GM20000 (cell line): ENCODE measurements around the gene FDXR.

Experiments
- DNase-seq: peaks from one replicate; pipeline ENCODE4 v3.0.0; 2012; ENCODE audit warnings: low spot score
- TF ChIP-seq, protein P1 (sequence below): IDR thresholded peaks from 2 replicates; pipeline ENCODE4 v1.5.1; 2012; ENCODE audit warnings: mild to moderate bottlenecking, control low read depth; ENCODE audit errors: extremely low read depth, missing control alignments

FDXR gene

DNA sequence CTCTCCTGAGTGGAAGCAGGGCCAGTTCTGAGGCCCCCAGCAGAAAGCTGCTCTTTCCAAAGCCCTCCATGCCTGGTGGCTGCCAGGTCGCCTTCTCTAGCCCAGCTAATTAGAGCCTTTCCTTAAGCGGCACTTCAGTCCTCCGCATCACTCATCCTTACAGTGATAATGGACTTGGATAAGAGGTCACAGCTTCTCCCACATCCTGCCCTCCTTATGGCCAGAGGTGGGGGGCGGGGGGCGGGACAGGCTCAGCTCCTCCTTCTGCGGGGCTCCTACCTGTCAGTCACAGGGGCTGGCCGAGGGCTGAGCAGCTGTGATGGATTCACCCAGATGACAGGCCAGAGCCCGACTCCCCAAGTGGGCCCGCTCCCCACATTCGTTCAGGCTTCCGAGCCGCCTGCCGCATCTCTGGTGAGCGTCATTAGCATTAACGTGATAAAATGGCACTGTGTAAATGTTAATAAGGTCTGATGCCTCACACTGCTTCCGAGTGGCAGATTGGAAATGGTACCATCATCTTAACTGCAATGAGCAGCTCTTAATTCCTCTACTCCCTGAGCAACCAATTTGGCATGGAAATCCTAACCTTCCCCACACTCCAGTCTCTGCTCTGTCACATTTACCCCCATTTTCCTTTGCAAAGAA is 54.4 kb downstream of the FDXR start:
- TF ChIP-seq, protein P1, sequence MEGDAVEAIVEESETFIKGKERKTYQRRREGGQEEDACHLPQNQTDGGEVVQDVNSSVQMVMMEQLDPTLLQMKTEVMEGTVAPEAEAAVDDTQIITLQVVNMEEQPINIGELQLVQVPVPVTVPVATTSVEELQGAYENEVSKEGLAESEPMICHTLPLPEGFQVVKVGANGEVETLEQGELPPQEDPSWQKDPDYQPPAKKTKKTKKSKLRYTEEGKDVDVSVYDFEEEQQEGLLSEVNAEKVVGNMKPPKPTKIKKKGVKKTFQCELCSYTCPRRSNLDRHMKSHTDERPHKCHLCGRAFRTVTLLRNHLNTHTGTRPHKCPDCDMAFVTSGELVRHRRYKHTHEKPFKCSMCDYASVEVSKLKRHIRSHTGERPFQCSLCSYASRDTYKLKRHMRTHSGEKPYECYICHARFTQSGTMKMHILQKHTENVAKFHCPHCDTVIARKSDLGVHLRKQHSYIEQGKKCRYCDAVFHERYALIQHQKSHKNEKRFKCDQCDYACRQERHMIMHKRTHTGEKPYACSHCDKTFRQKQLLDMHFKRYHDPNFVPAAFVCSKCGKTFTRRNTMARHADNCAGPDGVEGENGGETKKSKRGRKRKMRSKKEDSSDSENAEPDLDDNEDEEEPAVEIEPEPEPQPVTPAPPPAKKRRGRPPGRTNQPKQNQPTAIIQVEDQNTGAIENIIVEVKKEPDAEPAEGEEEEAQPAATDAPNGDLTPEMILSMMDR, result no peak

DNA sequence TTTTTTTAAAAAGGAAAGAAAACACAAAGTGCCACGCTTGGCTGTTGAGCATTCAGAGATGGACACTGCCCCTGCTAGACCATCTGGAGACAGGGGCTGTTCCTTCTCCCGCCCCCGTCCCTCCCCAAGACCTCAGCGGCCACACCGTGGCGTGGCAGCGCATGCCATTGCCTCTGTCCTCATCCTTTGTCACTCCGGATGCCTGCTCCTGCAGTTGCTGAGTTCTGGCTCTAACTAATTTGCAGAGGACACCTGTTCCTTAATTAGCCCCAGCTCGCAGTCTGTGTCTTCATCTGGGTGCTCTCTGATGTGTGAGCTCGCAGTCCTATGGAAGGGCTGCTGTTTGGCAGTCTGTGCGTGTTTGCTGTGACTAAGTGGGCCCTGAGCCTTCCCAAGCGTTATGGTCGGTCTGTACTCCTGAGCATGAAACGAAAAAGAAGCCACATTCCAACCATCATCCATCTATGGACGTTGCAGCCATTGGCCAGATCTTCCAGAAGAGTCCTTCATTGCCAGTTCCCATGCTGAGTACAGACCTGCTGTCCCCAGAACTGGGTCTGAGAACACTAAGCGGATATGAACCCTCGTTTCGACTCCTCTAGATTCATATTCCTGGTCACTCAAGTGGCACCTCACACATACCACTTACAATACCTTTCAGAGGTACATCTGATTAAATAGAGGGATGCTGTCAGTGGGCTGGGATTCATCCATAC is 55.7 kb downstream of the FDXR start:
- DNase-seq, result no peak
- TF ChIP-seq, protein P1, result no peak

More for the DNA sequence above, 54.4 kb downstream of the FDXR start:
- DNase-seq, result no peak

DNA sequence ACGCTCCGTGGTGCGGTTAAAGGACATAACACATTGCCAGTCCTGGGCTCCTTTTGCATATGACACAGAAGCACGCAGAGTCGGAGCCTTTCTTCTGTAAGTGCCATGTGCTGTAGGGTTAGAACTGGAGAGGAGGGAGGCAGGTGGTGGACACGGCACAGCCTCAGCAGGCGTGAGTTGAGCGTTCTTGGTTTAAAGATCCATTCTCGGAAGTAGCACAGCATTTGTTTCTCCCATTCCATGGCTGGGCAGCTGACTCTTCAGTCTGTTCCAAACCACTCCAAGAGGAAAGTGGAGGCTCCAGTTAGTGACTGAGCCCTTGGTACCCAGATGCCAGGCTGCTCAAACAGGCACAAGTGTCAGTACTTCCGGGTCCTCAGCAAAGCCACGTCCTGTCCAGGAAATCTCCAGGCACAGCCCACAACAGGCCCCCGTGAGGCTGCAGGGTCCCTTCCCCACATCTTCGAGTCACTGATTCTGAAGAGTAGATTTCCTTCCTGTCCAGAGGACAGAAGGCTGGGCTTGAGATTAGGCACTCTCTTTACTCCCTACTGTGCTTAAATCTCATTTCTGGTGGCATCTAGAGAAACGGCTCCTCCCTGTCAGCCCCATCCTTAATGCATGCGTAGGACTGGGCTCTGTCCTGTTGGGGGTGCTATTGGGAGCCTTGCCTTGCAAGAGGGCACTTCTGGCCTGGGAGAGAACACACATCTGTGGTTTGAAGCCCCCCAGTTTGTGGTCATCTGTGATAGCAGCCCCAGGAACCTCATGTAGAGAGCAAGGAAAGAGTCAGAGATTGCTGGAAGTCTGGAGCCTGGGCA is 57.0 kb downstream of the FDXR start:
- TF ChIP-seq, protein P1, result no peak
- DNase-seq, result no peak

DNA sequence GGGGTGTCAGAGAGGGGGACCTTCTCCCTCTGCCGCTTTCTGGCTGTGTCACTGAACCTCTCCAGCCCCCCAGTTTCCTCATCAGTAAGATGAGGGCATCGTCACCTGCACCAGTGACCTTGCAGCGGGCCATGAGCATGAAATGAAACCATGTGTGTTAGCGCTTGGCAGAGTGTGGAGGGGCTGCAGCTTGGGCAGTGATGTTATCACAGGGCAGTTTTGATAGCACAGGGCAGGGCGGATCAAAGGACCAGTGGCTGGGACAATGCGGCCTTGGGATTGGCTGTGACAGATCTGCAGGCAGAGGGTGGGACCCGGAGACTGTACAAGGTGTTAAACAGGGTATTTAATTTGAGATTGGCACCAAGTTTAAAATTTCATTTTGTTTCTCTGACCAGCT is 57.7 kb downstream of the FDXR start:
- TF ChIP-seq, protein P1, result no peak
- DNase-seq, result no peak

DNA sequence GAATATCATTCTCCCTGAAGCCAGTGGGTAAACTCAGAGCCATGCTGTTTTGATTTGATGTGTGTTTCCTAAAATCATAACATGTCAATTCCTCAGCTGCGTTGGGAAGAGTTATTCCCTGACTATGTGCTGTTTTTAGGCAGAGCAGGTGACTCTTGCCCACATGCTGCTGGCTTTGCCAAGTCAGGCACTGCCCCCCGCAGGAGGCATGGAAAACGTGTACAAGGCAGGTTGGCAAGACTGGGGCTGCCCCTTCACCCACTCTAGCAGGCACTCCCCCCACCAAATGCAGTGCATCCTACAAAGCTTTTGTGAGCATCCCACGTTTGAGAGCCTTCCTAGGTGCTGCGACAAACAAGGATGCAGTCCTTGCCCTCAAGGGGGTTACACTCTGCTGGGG is 58.3 kb downstream of the FDXR start:
- no peak for DNase-seq
- TF ChIP-seq, protein P1, result no peak
